Activated naive CD8-positive, alpha-beta T cell treated with anti-CD3 and anti-CD28 coated beads, Interleukin-2, amount 50 U/mL, for 16 hours (primary cell): ENCODE data around the gene ADAMTSL1.

ENCODE experiments used
- DNase-seq: peaks from one replicate; pipeline ENCODE4 v3.0.0-alpha.2; 2020; ENCODE audit warnings: low read depth, low spot score

The ADAMTSL1 gene

GRCh38 chr9:18473652-18474279 is at the start of gene ADAMTSL1:
ADAMTSL1 (plus strand) TSS chr9:18474153; CDS start chr9:18474233, 80 bp downstream.
- no peak for DNase-seq

- no peak for DNase-seq
Measured at GRCh38 chr9:18427691-18428090, 46.3 kb upstream of the ADAMTSL1 start.

GRCh38 chr9:18428661-18429060 is 45.3 kb upstream of the ADAMTSL1 start:
- DNase-seq = no peak

GRCh38 chr9:18429070-18429469 is 44.9 kb upstream of the ADAMTSL1 start:
- DNase-seq = no peak

- DNase-seq = no peak
Measured at GRCh38 chr9:18433620-18434019, 40.3 kb upstream of the ADAMTSL1 start.

GRCh38 chr9:18437315-18438201 is 36.4 kb upstream of the ADAMTSL1 start:
- no peak for DNase-seq

GRCh38 chr9:18438300-18438925 is 35.5 kb upstream of the ADAMTSL1 start:
- no peak for DNase-seq

GRCh38 chr9:18438951-18439350 is 35.0 kb upstream of the ADAMTSL1 start:
- no peak for DNase-seq

GRCh38 chr9:18441261-18441660 is 32.7 kb upstream of the ADAMTSL1 start:
- no peak for DNase-seq

- DNase-seq = peak; percentile 4
Measured at GRCh38 chr9:18442629-18443491, 31.1 kb upstream of the ADAMTSL1 start.

GRCh38 chr9:18447131-18447530 is 26.8 kb upstream of the ADAMTSL1 start:
- no peak for DNase-seq

- no peak for DNase-seq
Measured at GRCh38 chr9:18447541-18447940, 26.4 kb upstream of the ADAMTSL1 start.

GRCh38 chr9:18448101-18448500 is 25.9 kb upstream of the ADAMTSL1 start:
- no peak for DNase-seq

GRCh38 chr9:18451406-18451805 is 22.5 kb upstream of the ADAMTSL1 start:
- DNase-seq = no peak

- no peak for DNase-seq
Measured at GRCh38 chr9:18452276-18452675, 21.7 kb upstream of the ADAMTSL1 start.

- no peak for DNase-seq
Measured at GRCh38 chr9:18456624-18457237, 17.2 kb upstream of the ADAMTSL1 start.

- DNase-seq = no peak
Measured at GRCh38 chr9:18457510-18457909, 16.4 kb upstream of the ADAMTSL1 start.

- no peak for DNase-seq
Measured at GRCh38 chr9:18459962-18460584, 13.9 kb upstream of the ADAMTSL1 start.

GRCh38 chr9:18461496-18461895 is 12.5 kb upstream of the ADAMTSL1 start:
- DNase-seq = no peak

GRCh38 chr9:18463991-18464390 is 10.0 kb upstream of the ADAMTSL1 start:
- no peak for DNase-seq

GRCh38 chr9:18466101-18466500 is 7.9 kb upstream of the ADAMTSL1 start:
- DNase-seq = no peak
